Measurements from ENCODE around the gene CCDC192. TPM values are rescaled to one million over a fixed set of nuclear protein-coding genes. Genes with fewer than 3 reads are reported as not detected.

CCDC192 gene
- total and polyA plus RNA-seq, 3 experiments from 2014 or later, result not detected

DNA sequence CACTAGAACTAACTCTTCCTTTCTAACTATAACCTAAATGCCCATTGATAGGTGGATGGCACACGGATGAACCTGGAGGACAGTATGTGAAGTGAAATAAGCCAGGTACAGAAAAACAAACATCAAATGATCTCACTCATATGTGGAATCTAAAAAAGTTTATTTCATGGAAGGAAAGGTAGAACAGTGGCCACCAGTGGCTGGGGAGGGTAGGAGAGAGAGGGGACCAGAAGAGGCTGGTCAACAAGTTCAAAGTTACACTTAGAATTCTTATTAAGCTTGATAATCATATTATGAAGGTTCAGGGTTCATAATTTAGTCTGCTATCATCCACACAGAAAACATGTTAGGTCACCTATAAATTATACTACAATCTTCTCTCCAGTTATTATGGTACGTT lies 272.8 kb downstream of the CCDC192 start:
- Mint-ChIP-seq H3K36me3 (peaks cover 1 to 7% (median 4%) of the 10 kb centered on the region in 3 donors), H3K9me3 (no peaks in the 10 kb centered on the region)
- POLR2A ChIA-PET, result no interaction called here

DNA sequence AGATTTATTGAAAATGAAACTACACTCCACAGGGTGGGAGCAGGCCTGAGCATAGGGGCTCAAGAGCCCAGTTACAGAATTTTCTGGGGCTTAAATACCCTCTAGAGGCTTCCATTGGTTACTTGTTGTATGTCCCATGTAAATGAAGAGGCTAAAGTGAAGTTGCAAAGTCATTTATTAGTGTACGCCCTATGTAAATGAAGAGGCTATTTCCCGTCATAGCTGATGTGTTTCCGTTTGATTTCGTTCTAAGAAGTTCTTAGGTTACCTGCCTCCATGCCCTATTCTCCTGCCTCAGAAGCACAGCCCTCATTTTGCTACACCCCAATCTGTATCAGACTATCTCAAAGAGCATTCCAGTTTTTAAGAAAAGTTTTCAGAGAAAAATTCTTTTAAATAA lies 273.3 kb downstream of the CCDC192 start:
- H3K9me3 Mint-ChIP-seq, result no peaks in the 10 kb centered on the region
- POLR2A ChIA-PET, result no interaction called here
- no peak for DNase-seq
- H3K36me3 ChIP-seq (ENCODE audit: insufficient read depth, low read length), result no peaks in the 10 kb centered on the region
- no peaks in the 10 kb centered on the region for H3K27me3 ChIP-seq (ENCODE audit: insufficient read depth, low read length, poor library complexity, severe bottlenecking)
- no peak overlapping the region for H3K4me3 Mint-ChIP-seq
- H3K27ac ChIP-seq (ENCODE audit: low read depth, low read length), result no peak overlapping the region
- no peaks in the 10 kb centered on the region for H3K9me3 ChIP-seq (ENCODE audit: low read length)
- no peaks in the 10 kb centered on the region for H3K4me1 ChIP-seq (ENCODE audit: insufficient read depth, low read length)
- peaks cover 1 to 7% (median 4%) of the 10 kb centered on the region in 3 donors for H3K36me3 Mint-ChIP-seq
- H3K4me3 ChIP-seq (ENCODE audit: low read length), result no peak overlapping the region
- CTCF ChIA-PET, result no interaction called here
- no peak overlapping the region for H3K27ac Mint-ChIP-seq
- no peaks in the 10 kb centered on the region for H3K27me3 Mint-ChIP-seq
- H3K4me1 Mint-ChIP-seq, result no peaks in the 10 kb centered on the region

More for the DNA sequence above, 272.8 kb downstream of the CCDC192 start:
- H3K27ac Mint-ChIP-seq, result no peak overlapping the region
- H3K4me1 ChIP-seq (ENCODE audit: insufficient read depth, low read length), result no peaks in the 10 kb centered on the region
- CTCF ChIA-PET, result no interaction called here
- H3K4me3 ChIP-seq (ENCODE audit: low read length), result no peak overlapping the region
- H3K9me3 ChIP-seq (ENCODE audit: low read length), result no peaks in the 10 kb centered on the region
- DNase-seq, result no peak
- H3K4me3 Mint-ChIP-seq, result no peak overlapping the region
- no peaks in the 10 kb centered on the region for H3K27me3 Mint-ChIP-seq
- H3K27me3 ChIP-seq (ENCODE audit: insufficient read depth, low read length, poor library complexity, severe bottlenecking), result no peaks in the 10 kb centered on the region
- H3K36me3 ChIP-seq (ENCODE audit: insufficient read depth, low read length), result no peaks in the 10 kb centered on the region
- H3K27ac ChIP-seq (ENCODE audit: low read depth, low read length), result no peak overlapping the region
- H3K4me1 Mint-ChIP-seq, result no peaks in the 10 kb centered on the region

DNA sequence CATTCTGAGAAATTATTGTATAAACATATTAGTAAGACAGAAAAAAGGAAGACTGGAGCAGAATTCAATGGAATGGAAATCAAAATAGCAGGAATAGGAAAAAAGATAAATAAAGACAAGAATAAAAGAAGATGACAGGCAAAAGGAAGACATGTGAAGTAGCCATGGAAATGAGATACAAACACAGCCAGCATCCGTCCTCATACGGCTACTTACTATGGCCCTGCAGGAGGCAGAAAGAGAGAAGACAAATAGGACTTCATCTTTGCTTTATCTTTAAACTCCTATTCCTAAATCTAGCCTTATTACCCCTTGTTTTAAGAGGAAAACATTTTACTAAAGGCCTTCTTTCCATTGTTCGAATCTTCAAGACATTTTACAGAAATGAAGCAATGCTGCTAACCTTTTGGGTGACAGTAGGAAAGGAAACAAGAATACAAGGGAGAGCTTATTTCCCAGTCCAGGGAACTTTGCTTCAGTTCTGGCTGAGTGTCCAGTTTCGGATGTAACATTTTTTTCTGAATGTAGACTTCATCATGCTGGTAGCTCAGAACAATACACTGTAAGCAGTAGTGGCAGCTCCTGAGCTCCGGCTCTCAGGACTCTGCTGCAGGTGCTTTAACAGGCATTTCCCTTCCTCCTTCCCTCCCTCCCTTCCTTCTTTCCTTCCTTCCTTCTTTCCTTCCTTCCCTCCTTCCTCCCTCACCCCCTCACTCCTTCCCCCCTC lies 274.0 kb downstream of the CCDC192 start:
- Mint-ChIP-seq H3K4me3 (no peak overlapping the region), H3K4me1 (no peaks in the 10 kb centered on the region), H3K27me3 (no peaks in the 10 kb centered on the region), H3K27ac (peak overlapping the region in 1 of 8 donors; percentile 42), H3K9me3 (no peaks in the 10 kb centered on the region), H3K36me3 (peaks cover 1 to 7% (median 4%) of the 10 kb centered on the region in 3 donors)
- H3K4me3 ChIP-seq (ENCODE audit: low read length), result no peak overlapping the region
- no peak for DNase-seq
- no peaks in the 10 kb centered on the region for H3K4me1 ChIP-seq (ENCODE audit: insufficient read depth, low read length)
- H3K27me3 ChIP-seq (ENCODE audit: insufficient read depth, low read length, poor library complexity, severe bottlenecking), result no peaks in the 10 kb centered on the region
- H3K9me3 ChIP-seq (ENCODE audit: low read length), result no peaks in the 10 kb centered on the region
- no peak overlapping the region for H3K27ac ChIP-seq (ENCODE audit: low read depth, low read length)
- ChIA-PET CTCF (no interaction called here), POLR2A (no interaction called here)
- H3K36me3 ChIP-seq (ENCODE audit: insufficient read depth, low read length), result no peaks in the 10 kb centered on the region

DNA sequence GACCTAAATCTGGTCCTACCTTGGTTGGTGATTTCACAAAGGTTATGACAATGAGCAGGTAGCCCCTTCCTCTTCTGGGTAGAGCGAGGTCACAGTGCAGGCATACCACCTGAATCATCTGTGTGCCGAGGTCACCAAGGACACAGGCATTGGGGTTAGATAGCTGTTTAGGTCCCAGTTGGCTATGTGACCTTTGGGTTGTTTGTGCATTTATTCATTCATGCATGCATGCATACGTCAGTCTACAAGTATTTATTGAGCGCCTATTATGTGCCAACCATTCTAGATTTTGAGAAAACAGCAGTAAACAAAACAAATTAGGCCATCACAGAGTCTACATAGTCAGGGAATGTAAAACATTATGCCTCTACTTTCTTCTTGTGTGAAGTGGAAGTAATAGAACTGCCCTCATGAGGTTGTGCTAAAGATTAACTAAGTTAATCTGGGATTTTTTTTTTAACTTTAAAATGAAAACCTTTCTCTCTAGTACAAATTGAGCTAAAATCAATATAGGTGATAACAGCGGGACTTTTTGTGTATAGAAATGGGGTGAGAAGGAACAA lies 275.6 kb downstream of the CCDC192 start:
- CTCF ChIA-PET, result no interaction called here
- no peaks in the 10 kb centered on the region for H3K27me3 Mint-ChIP-seq

GRCh38 chr5:127979475-127979874 lies 276.3 kb downstream of the CCDC192 start:
- Mint-ChIP-seq H3K4me1 (no peaks in the 10 kb centered on the region), H3K27me3 (no peaks in the 10 kb centered on the region), H3K9me3 (no peaks in the 10 kb centered on the region), H3K36me3 (peaks cover 1 to 11% (median 9%) of the 10 kb centered on the region in 3 donors), H3K4me3 (no peak overlapping the region), H3K27ac (no peak overlapping the region)
- CTCF ChIA-PET, result no interaction called here
- Histone ChIP-seq H3K4me3 (ENCODE audit: low read length) (no peak overlapping the region), H3K27ac (ENCODE audit: low read depth, low read length) (no peak overlapping the region), H3K4me1 (ENCODE audit: insufficient read depth, low read length) (no peaks in the 10 kb centered on the region), H3K27me3 (ENCODE audit: insufficient read depth, low read length, poor library complexity, severe bottlenecking) (no peaks in the 10 kb centered on the region), H3K9me3 (ENCODE audit: low read length) (no peaks in the 10 kb centered on the region), H3K36me3 (ENCODE audit: insufficient read depth, low read length) (no peaks in the 10 kb centered on the region)
- no peak for DNase-seq
- POLR2A ChIA-PET, result no interaction called here

More for the DNA sequence above, 275.6 kb downstream of the CCDC192 start:
- H3K36me3 Mint-ChIP-seq, result peaks cover 1 to 11% (median 9%) of the 10 kb centered on the region in 3 donors
- Histone ChIP-seq H3K4me3 (ENCODE audit: low read length) (no peak overlapping the region), H3K27me3 (ENCODE audit: insufficient read depth, low read length, poor library complexity, severe bottlenecking) (no peaks in the 10 kb centered on the region), H3K9me3 (ENCODE audit: low read length) (no peaks in the 10 kb centered on the region), H3K27ac (ENCODE audit: low read depth, low read length) (no peak overlapping the region), H3K36me3 (ENCODE audit: insufficient read depth, low read length) (no peaks in the 10 kb centered on the region), H3K4me1 (ENCODE audit: insufficient read depth, low read length) (no peaks in the 10 kb centered on the region)
- H3K9me3 Mint-ChIP-seq, result no peaks in the 10 kb centered on the region
- no peak overlapping the region for H3K4me3 Mint-ChIP-seq
- DNase-seq, result no peak
- POLR2A ChIA-PET, result no interaction called here
- H3K4me1 Mint-ChIP-seq, result no peaks in the 10 kb centered on the region
- no peak overlapping the region for H3K27ac Mint-ChIP-seq

DNA sequence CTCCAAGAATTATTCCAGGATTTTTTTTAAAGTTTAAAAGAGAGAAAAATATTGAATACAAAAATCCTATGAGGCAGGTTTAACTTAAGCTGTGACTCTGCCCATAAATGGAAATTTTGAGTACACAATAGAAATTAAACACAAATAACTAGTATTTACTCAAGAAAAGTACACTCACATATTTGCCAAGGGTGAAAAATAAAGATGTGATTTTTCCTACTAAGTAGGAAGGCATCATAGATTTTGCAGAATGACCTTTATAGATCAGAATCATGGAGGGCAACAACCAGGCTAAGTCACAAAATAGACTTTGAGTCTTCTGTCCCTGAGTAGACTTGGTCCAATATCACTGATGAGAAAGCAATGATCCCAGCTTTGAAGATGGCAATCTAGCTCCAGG lies 277.7 kb downstream of the CCDC192 start:
- Mint-ChIP-seq H3K4me3 (no peak overlapping the region), H3K27ac (no peak overlapping the region), H3K4me1 (no peaks in the 10 kb centered on the region), H3K9me3 (no peaks in the 10 kb centered on the region), H3K36me3 (peaks cover 1 to 11% (median 9%) of the 10 kb centered on the region in 3 donors), H3K27me3 (no peaks in the 10 kb centered on the region)
- Histone ChIP-seq H3K27ac (ENCODE audit: low read depth, low read length) (no peak overlapping the region), H3K27me3 (ENCODE audit: insufficient read depth, low read length, poor library complexity, severe bottlenecking) (no peaks in the 10 kb centered on the region), H3K4me1 (ENCODE audit: insufficient read depth, low read length) (no peaks in the 10 kb centered on the region), H3K4me3 (ENCODE audit: low read length) (no peak overlapping the region), H3K36me3 (ENCODE audit: insufficient read depth, low read length) (no peaks in the 10 kb centered on the region), H3K9me3 (ENCODE audit: low read length) (no peaks in the 10 kb centered on the region)
- no peak for DNase-seq
- POLR2A ChIA-PET, result no interaction called here
- CTCF ChIA-PET, result no interaction called here

- H3K9me3 ChIP-seq (ENCODE audit: low read length), result no peaks in the 10 kb centered on the region
- Mint-ChIP-seq H3K4me1 (no peaks in the 10 kb centered on the region), H3K9me3 (no peaks in the 10 kb centered on the region), H3K27me3 (no peaks in the 10 kb centered on the region), H3K27ac (no peak overlapping the region), H3K4me3 (no peak overlapping the region), H3K36me3 (peaks cover 1 to 11% (median 9%) of the 10 kb centered on the region in 3 donors)
- no peak overlapping the region for H3K27ac ChIP-seq (ENCODE audit: low read depth, low read length)
- H3K36me3 ChIP-seq (ENCODE audit: insufficient read depth, low read length), result no peaks in the 10 kb centered on the region
- H3K4me3 ChIP-seq (ENCODE audit: low read length), result no peak overlapping the region
- no peak for DNase-seq
- no peaks in the 10 kb centered on the region for H3K27me3 ChIP-seq (ENCODE audit: insufficient read depth, low read length, poor library complexity, severe bottlenecking)
- CTCF ChIA-PET, result no interaction called here
- H3K4me1 ChIP-seq (ENCODE audit: insufficient read depth, low read length), result no peaks in the 10 kb centered on the region
- POLR2A ChIA-PET, result no interaction called here
Observed at GRCh38 chr5:127981498-127981897, 278.3 kb downstream of the CCDC192 start.

GRCh38 chr5:127985811-127986325 lies 282.7 kb downstream of the CCDC192 start:
- peaks cover 0 to 2% (median 0%) of the 10 kb centered on the region in 5 donors for H3K9me3 Mint-ChIP-seq

More at GRCh38 chr5:127985811-127986325, 282.7 kb downstream of the CCDC192 start:
- Mint-ChIP-seq H3K27me3 (no peaks in the 10 kb centered on the region), H3K4me3 (no peak overlapping the region), H3K4me1 (no peaks in the 10 kb centered on the region), H3K27ac (no peak overlapping the region), H3K36me3 (peaks cover 0 to 17% (median 5%) of the 10 kb centered on the region in 3 donors)
- Histone ChIP-seq H3K27me3 (ENCODE audit: insufficient read depth, low read length, poor library complexity, severe bottlenecking) (no peaks in the 10 kb centered on the region), H3K4me1 (ENCODE audit: insufficient read depth, low read length) (no peaks in the 10 kb centered on the region), H3K4me3 (ENCODE audit: low read length) (no peak overlapping the region), H3K27ac (ENCODE audit: low read depth, low read length) (no peak overlapping the region), H3K36me3 (ENCODE audit: insufficient read depth, low read length) (no peaks in the 10 kb centered on the region), H3K9me3 (ENCODE audit: low read length) (no peaks in the 10 kb centered on the region)
- ChIA-PET POLR2A (no interaction called here), CTCF (no interaction called here)
- no peak for DNase-seq
